Measurements from ENCODE around the gene ATP13A2. TPM values are rescaled to one million over a fixed set of nuclear protein-coding genes. Genes with fewer than 3 reads are reported as not detected.

ATP13A2 gene
- polyA plus RNA-seq, 1 donor (not counting 4 experiments of a cell fraction or from before 2014, with no cell fraction given), result 19.7 TPM

DNA sequence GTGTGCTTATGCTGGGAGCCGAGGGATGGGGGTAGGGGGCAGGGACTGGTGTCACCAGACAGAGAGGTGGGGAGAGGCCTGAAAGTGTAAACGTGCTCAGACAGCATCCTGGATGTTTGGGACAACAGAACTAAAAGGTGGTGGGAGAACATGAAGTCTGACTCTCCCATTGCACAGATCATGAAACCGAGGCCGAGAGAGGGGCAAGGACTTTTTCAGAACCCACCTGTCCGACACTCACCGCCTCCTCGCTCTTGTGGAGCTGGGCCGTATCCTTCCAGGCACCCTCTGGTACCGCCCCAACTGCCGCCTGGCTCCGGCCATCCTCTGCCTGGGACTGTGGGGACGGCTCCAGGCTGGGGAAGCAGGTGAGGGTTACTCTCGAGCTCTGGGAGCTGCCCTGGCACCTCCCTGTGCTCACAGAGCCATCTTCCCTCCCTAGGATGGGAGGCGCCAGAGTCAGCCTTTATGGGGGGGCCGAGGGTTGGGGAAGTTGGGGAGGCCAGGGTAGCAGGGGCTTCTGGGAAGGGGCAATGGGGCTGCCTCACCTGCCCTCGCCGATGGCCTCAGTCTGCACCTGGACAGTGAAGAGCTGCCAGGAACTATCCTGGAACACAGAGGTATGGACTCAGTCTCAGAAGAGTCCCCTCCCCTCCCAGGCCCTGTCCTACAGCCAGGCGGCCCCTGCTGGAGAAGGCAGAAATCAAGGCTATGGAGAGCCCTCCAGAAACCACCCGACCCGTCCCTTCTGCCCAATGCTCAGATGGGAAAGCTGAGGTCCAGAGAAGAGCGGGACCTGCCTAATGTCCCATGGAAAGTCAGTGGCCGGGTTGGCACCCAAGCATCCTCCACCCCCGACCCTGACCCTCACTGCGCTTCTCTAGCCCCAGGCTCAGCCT, 7.0 kb downstream of the ATP13A2 start:
- peaks cover 31 to 40% of the 10 kb centered on the region in 2 experiments for H3K36me3 ChIP-seq (ENCODE audit: control insufficient read depth in 2 of 2, extremely low read depth in 1 of 2, insufficient read depth in 2 of 2, low read length in 2 of 2)
- H3K27me3 ChIP-seq (ENCODE audit: control insufficient read depth, extremely low read depth, insufficient read depth, low read length), result no peaks in the 10 kb centered on the region
- peaks cover 8% of the 10 kb centered on the region for H3K79me2 ChIP-seq (ENCODE audit: control insufficient read depth, insufficient read depth, low read length)
- no peak for DNase-seq (ENCODE audit: low read depth, low spot score)
- peaks cover 5% of the 10 kb centered on the region for H3K9me1 ChIP-seq (ENCODE audit: control insufficient read depth, extremely low read depth, insufficient read depth, low read length)
- H3K9me3 ChIP-seq (ENCODE audit: control insufficient read depth, low read depth, low read length), result no peaks in the 10 kb centered on the region
- TF ChIP-seq, protein P1, sequence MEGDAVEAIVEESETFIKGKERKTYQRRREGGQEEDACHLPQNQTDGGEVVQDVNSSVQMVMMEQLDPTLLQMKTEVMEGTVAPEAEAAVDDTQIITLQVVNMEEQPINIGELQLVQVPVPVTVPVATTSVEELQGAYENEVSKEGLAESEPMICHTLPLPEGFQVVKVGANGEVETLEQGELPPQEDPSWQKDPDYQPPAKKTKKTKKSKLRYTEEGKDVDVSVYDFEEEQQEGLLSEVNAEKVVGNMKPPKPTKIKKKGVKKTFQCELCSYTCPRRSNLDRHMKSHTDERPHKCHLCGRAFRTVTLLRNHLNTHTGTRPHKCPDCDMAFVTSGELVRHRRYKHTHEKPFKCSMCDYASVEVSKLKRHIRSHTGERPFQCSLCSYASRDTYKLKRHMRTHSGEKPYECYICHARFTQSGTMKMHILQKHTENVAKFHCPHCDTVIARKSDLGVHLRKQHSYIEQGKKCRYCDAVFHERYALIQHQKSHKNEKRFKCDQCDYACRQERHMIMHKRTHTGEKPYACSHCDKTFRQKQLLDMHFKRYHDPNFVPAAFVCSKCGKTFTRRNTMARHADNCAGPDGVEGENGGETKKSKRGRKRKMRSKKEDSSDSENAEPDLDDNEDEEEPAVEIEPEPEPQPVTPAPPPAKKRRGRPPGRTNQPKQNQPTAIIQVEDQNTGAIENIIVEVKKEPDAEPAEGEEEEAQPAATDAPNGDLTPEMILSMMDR (optimal IDR thresholded peaks at IDR 0.05 in 1 of 3, IDR thresholded peaks at IDR 0.05 in 1 of 3, conservative IDR thresholded peaks at IDR 0.05 in 1 of 3; ENCODE audit: extremely low read depth in 1 of 3, insufficient read depth in 2 of 3, low read length in 3 of 3), result peak in 1 of 3 experiments; percentile 23
- no peak for TF ChIP-seq EZH2 (IDR thresholded peaks at IDR 0.05; ENCODE audit: low read length)
- H3K4me1 ChIP-seq (ENCODE audit: control insufficient read depth, extremely low read depth, insufficient read depth, low read length), result peaks cover 8% of the 10 kb centered on the region
- H3K4me3 ChIP-seq (ENCODE audit: control insufficient read depth in 2 of 3, extremely low read depth in 1 of 3, insufficient read depth in 2 of 3, low read depth in 1 of 3, low read length in 3 of 3), result no peak overlapping the region
- peaks cover 7% of the 10 kb centered on the region for H4K20me1 ChIP-seq (ENCODE audit: control insufficient read depth, extremely low read depth, insufficient read depth, low read length)
- H3K27ac ChIP-seq (ENCODE audit: control insufficient read depth, insufficient read depth, low read length), result peak overlapping the region; percentile 75
- dilution Hi-C loops (cut with MboI; ENCODE audit: extremely low pct_ligation_motif_present, low sequenced_read_pairs), result no loop called here
- FAIRE-seq, result no peak
- H3K4me2 ChIP-seq (ENCODE audit: control insufficient read depth, extremely low read depth, insufficient read depth, low read depth, low read length), result no peak overlapping the region
- H3K9ac ChIP-seq (ENCODE audit: control insufficient read depth, extremely low read depth, insufficient read depth, low read length), result peak overlapping the region; percentile 61
- no peak overlapping the region for H2AFZ ChIP-seq (ENCODE audit: control insufficient read depth, low read length)

- peaks cover 38 to 40% of the 10 kb centered on the region in 2 experiments for H3K36me3 ChIP-seq (ENCODE audit: control insufficient read depth in 2 of 2, extremely low read depth in 1 of 2, insufficient read depth in 2 of 2, low read length in 2 of 2)
- no peak overlapping the region for H3K27ac ChIP-seq (ENCODE audit: control insufficient read depth, insufficient read depth, low read length)
- no peak overlapping the region for H3K4me3 ChIP-seq (ENCODE audit: control insufficient read depth in 2 of 3, extremely low read depth in 1 of 3, insufficient read depth in 2 of 3, low read depth in 1 of 3, low read length in 3 of 3)
Observed at GRCh38 chr1:17002524-17002902, 9.2 kb downstream of the ATP13A2 start.

More at GRCh38 chr1:17002524-17002902, 9.2 kb downstream of the ATP13A2 start:
- Histone ChIP-seq H2AFZ (ENCODE audit: control insufficient read depth, low read length) (no peak overlapping the region), H3K27me3 (ENCODE audit: control insufficient read depth, extremely low read depth, insufficient read depth, low read length) (no peaks in the 10 kb centered on the region), H4K20me1 (ENCODE audit: control insufficient read depth, extremely low read depth, insufficient read depth, low read length) (peaks cover 4% of the 10 kb centered on the region), H3K4me2 (ENCODE audit: control insufficient read depth, extremely low read depth, insufficient read depth, low read depth, low read length) (no peak overlapping the region), H3K9me3 (ENCODE audit: control insufficient read depth, low read depth, low read length) (no peaks in the 10 kb centered on the region), H3K79me2 (ENCODE audit: control insufficient read depth, insufficient read depth, low read length) (peaks cover 3% of the 10 kb centered on the region), H3K4me1 (ENCODE audit: control insufficient read depth, extremely low read depth, insufficient read depth, low read length) (peaks cover 13% of the 10 kb centered on the region), H3K9me1 (ENCODE audit: control insufficient read depth, extremely low read depth, insufficient read depth, low read length) (peaks cover 5% of the 10 kb centered on the region), H3K9ac (ENCODE audit: control insufficient read depth, extremely low read depth, insufficient read depth, low read length) (no peak overlapping the region)
- DNase-seq (ENCODE audit: low read depth, low spot score), result no peak
- TF ChIP-seq, protein P1 (optimal IDR thresholded peaks at IDR 0.05 in 1 of 3, IDR thresholded peaks at IDR 0.05 in 1 of 3, conservative IDR thresholded peaks at IDR 0.05 in 1 of 3; ENCODE audit: extremely low read depth in 1 of 3, insufficient read depth in 2 of 3, low read length in 3 of 3), result no peak
- no peak for TF ChIP-seq EZH2 (IDR thresholded peaks at IDR 0.05; ENCODE audit: low read length)
- dilution Hi-C loops (cut with MboI; ENCODE audit: extremely low pct_ligation_motif_present, low sequenced_read_pairs), result no loop called here
- no peak for FAIRE-seq

Data from keratinocyte (primary cell).